Neural cell (in vitro differentiated cells): ENCODE results near the gene HSD17B14. TPM values are rescaled to one million over a fixed set of nuclear protein-coding genes. Genes with fewer than 3 reads are reported as not detected.
A peak's percentile ranks its signal among the peaks of the same experiment; 100 is the strongest.

ENCODE experiments used
- H2AFZ ChIP-seq: fragments of 200-600, 300-800 bp; sonication (generic), shearing (Covaris generic); 2 replicates; pipeline ENCODE4 v1.6.0; 2014; ENCODE audit warnings: low read depth, mild to moderate bottlenecking, antibody characterized with exemption, low read length, moderate library complexity
- H3F3A ChIP-seq: fragments of 200-600 bp; shearing (Covaris generic); 2 replicates; pipeline ENCODE4 v1.6.1; 2016; ENCODE audit warnings: mild to moderate bottlenecking, moderate library complexity, mixed read lengths, antibody characterized with exemption, low read length; ENCODE audit not compliant: insufficient read depth, poor library complexity, severe bottlenecking
- H3K27ac ChIP-seq: fragments of 200-600, 300-800 bp; sonication (generic), shearing (Covaris generic); 2 replicates; pipeline ENCODE4 v1.5.1; 2014; ENCODE audit warnings: mild to moderate bottlenecking, low read length, moderate library complexity
- H3K27me3 ChIP-seq: fragments of 300-800, 200-600 bp; sonication (generic), shearing (Covaris generic); 2 replicates; pipeline ENCODE4 v1.6.0; 2014; ENCODE audit warnings: mild to moderate bottlenecking, low read depth, low read length, moderate library complexity; ENCODE audit not compliant: insufficient read depth
- H3K36me3 ChIP-seq: fragments of 300-800, 200-600 bp; sonication (generic), shearing (Covaris generic); 2 replicates; pipeline ENCODE4 v1.5.1; 2014; ENCODE audit warnings: mild to moderate bottlenecking, antibody characterized with exemption, low read length, moderate library complexity; ENCODE audit not compliant: insufficient read depth
- H3K4me2 ChIP-seq: fragments of 300-800, 200-600 bp; sonication (generic), shearing (Covaris generic); 2 replicates; pipeline ENCODE4 v1.6.0; 2014; ENCODE audit warnings: mild to moderate bottlenecking, low read length
- H3K4me3 ChIP-seq: fragments of 300-800, 200-600 bp; sonication (generic), shearing (Covaris generic); 2 replicates; pipeline ENCODE4 v1.5.1; 2014; ENCODE audit warnings: mild to moderate bottlenecking, low read length, moderate library complexity
- H3K79me2 ChIP-seq: fragments of 200-600 bp; shearing (Covaris generic); replicated peaks from 2 replicates; pipeline ENCODE4 v1.6.0; 2014; ENCODE audit warnings: mild to moderate bottlenecking, low read length, moderate library complexity; ENCODE audit not compliant: insufficient read depth
- H3K9ac ChIP-seq: fragments of 300-800, 200-600 bp; sonication (generic), shearing (Covaris generic); 2 replicates; pipeline ENCODE4 v1.6.1; 2016; ENCODE audit warnings: mild to moderate bottlenecking, low read length, mixed read lengths
- H3K9me2 ChIP-seq: fragments of 200-600 bp; shearing (Covaris generic); 2 replicates; pipeline ENCODE4 v1.6.1; 2016; ENCODE audit warnings: mild to moderate bottlenecking, low read length, mixed read lengths; ENCODE audit not compliant: insufficient read depth
- H3K9me3 ChIP-seq: fragments of 200-600, 300-800 bp; sonication (generic), shearing (Covaris generic); 2 replicates; pipeline ENCODE4 v1.6.1; 2016; ENCODE audit warnings: mild to moderate bottlenecking, mixed run types, low read length, moderate library complexity, mixed read lengths
- H4K20me1 ChIP-seq: fragments of 200-600 bp; shearing (Covaris generic); 2 replicates; pipeline ENCODE4 v1.6.1; 2016; ENCODE audit warnings: mild to moderate bottlenecking, mixed run types; ENCODE audit not compliant: insufficient read depth
- CTCF ChIP-seq: fragments of 450-650 bp; IDR thresholded peaks from 2 replicates; pipeline ENCODE4 v1.5.1; 2014; ENCODE audit warnings: antibody characterized with exemption, mild to moderate bottlenecking, moderate library complexity; ENCODE audit not compliant: poor library complexity, severe bottlenecking
- EP300 ChIP-seq: fragments of 450-650 bp; conservative IDR thresholded peaks from 2 replicates; pipeline ENCODE4 v1.6.1; 2014; ENCODE audit warnings: antibody characterized with exemption, mild to moderate bottlenecking, moderate library complexity; ENCODE audit not compliant: poor library complexity, severe bottlenecking
- EZH2 ChIP-seq: fragments of 200-600, 300-800 bp; shearing (Covaris generic), sonication (generic); IDR thresholded peaks from 2 replicates; pipeline ENCODE4 v1.6.1; 2014; ENCODE audit warnings: antibody characterized with exemption, low read length, borderline replicate concordance, mild to moderate bottlenecking; ENCODE audit not compliant: insufficient read depth, poor library complexity, severe bottlenecking
- MXI1 ChIP-seq: fragments of 450-650 bp; conservative IDR thresholded peaks from 2 replicates; pipeline ENCODE4 v1.6.1; 2014; ENCODE audit warnings: antibody characterized with exemption, mild to moderate bottlenecking; ENCODE audit not compliant: poor library complexity, severe bottlenecking
- POLR2AphosphoS5 ChIP-seq: IDR thresholded peaks from 2 replicates; pipeline ENCODE4 v1.6.1; 2012
- RAD21 ChIP-seq: fragments of 450-650 bp; conservative IDR thresholded peaks from 2 replicates; pipeline ENCODE4 v1.6.1; 2014; ENCODE audit warnings: antibody characterized with exemption, mild to moderate bottlenecking, moderate library complexity
- REST ChIP-seq: IDR thresholded peaks from 2 replicates; pipeline ENCODE4 v1.6.1; 2012; ENCODE audit warnings: borderline replicate concordance
- SMC3 ChIP-seq: fragments of 450-650 bp; conservative IDR thresholded peaks from 2 replicates; pipeline ENCODE4 v1.6.1; 2014; ENCODE audit warnings: antibody characterized with exemption, mild to moderate bottlenecking, moderate library complexity; ENCODE audit not compliant: poor library complexity
- TAF1 ChIP-seq: IDR thresholded peaks from 2 replicates; pipeline ENCODE4 v1.6.1; 2012; ENCODE audit warnings: low read depth
- polyA plus RNA-seq: library from polyadenylated mRNA; depleted of rRNA; stranded (reverse); fragments of >200 nt; gene quantifications from 2 replicates; pipeline ENCODE4 v1.2.3, GENCODE V29; 2014

The HSD17B14 gene
- polyA plus RNA-seq, 1 donor from 2014 or later: 0.40 TPM

DNA sequence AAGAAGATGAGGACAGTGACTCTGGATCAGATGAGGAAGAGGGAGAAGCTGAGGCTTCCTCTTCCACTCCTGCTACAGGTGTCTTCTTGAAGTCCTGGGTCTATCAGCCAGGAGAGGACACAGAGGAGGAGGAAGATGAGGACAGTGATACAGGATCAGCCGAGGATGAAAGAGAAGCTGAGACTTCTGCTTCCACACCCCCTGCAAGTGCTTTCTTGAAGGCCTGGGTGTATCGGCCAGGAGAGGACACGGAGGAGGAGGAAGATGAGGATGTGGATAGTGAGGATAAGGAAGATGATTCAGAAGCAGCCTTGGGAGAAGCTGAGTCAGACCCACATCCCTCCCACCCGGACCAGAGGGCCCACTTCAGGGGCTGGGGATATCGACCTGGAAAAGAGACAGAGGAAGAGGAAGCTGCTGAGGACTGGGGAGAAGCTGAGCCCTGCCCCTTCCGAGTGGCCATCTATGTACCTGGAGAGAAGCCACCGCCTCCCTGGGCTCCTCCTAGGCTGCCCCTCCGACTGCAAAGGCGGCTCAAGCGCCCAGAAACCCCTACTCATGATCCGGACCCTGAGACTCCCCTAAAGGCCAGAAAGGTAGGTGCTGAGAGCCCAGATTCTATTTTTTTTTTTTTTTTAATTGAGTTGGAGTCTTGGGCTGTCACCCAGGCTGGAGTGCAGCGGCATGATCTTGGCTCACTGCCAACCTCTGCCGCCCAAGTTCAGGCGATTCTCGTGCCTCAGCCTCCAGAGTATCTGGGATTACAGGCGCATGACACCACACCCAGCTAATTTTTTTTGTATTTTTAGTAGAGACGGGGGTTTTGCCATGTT, 38.2 kb upstream of the HSD17B14 start:
- H2AFZ ChIP-seq: no peak overlapping the region
- peaks cover 37% of the 10 kb centered on the region for H3K79me2 ChIP-seq
- no peaks in the 10 kb centered on the region for H4K20me1 ChIP-seq
- peaks cover 3% of the 10 kb centered on the region for H3F3A ChIP-seq
- H3K27ac ChIP-seq: peak overlapping the region; percentile 90
- H3K27me3 ChIP-seq: no peaks in the 10 kb centered on the region
- H3K9me2 ChIP-seq: no peaks in the 10 kb centered on the region
- peak overlapping the region; percentile 77 for H3K4me2 ChIP-seq
- H3K9ac ChIP-seq: peak overlapping the region; percentile 75
- H3K4me3 ChIP-seq: peak overlapping the region; percentile 84
- H3K9me3 ChIP-seq: no peaks in the 10 kb centered on the region
- TF ChIP-seq MXI1 (no peak), EP300 (no peak), SMC3 (no peak), EZH2 (no peak), REST (no peak), POLR2AphosphoS5 (no peak), RAD21 (no peak), CTCF (no peak), TAF1 (no peak)
- peaks cover 6% of the 10 kb centered on the region for H3K36me3 ChIP-seq

DNA sequence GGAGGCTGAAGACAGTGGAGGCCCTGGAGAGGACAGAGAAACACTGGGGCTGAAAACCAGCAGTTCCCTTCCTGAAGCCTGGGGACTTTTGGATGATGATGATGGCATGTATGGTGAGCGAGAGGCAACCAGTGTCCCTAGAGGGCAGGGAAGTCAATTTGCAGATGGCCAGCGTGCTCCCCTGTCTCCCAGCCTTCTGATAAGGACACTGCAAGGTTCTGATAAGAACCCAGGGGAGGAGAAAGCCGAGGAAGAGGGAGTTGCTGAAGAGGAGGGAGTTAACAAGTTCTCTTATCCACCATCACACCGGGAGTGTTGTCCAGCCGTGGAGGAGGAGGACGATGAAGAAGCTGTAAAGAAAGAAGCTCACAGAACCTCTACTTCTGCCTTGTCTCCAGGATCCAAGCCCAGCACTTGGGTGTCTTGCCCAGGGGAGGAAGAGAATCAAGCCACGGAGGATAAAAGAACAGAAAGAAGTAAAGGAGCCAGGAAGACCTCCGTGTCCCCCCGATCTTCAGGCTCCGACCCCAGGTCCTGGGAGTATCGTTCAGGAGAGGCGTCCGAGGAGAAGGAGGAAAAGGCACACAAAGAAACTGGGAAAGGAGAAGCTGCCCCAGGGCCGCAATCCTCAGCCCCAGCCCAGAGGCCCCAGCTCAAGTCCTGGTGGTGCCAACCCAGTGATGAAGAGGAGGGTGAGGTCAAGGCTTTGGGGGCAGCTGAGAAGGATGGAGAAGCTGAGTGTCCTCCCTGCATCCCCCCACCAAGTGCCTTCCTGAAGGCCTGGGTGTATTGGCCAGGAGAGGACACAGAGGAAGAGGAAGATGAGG, 37.4 kb upstream of the HSD17B14 start:
- H3K9me2 ChIP-seq: no peaks in the 10 kb centered on the region
- TF ChIP-seq EZH2 (no peak), EP300 (no peak), TAF1 (no peak), POLR2AphosphoS5 (no peak), SMC3 (no peak), REST (no peak), CTCF (no peak), MXI1 (no peak), RAD21 (no peak)
- peak overlapping the region; percentile 99 for H3K27ac ChIP-seq
- peak overlapping the region; percentile 77 for H3K4me2 ChIP-seq
- peak overlapping the region; percentile 99 for H3K9ac ChIP-seq
- H3K79me2 ChIP-seq: peaks cover 37% of the 10 kb centered on the region
- H3K27me3 ChIP-seq: no peaks in the 10 kb centered on the region
- H3F3A ChIP-seq: peaks cover 3% of the 10 kb centered on the region
- H2AFZ ChIP-seq: no peak overlapping the region
- H3K36me3 ChIP-seq: peaks cover 6% of the 10 kb centered on the region
- H3K4me3 ChIP-seq: peak overlapping the region; percentile 84
- H4K20me1 ChIP-seq: no peaks in the 10 kb centered on the region
- no peaks in the 10 kb centered on the region for H3K9me3 ChIP-seq
